Aorta (tissue), 5 donors: ENCODE data around the gene CAVIN3. TPM values are rescaled to one million over a fixed set of nuclear protein-coding genes. Genes with fewer than 3 reads are reported as not detected.

Experiments used
- ATAC-seq: fragments of 200-7000 bp; cut with Tn5 transposase; one replicate; pipeline ENCODE4 v1.9.1; 2022; ENCODE audit warnings: moderate library complexity; ENCODE audit not compliant: low FRiP score
- DNase-seq, 2 donors: peaks; one replicate each; pipeline ENCODE4 v3.0.0-alpha.2; 2020
- H3K27ac ChIP-seq, 2 donors: one replicate each; pipeline ENCODE4 v1.5.1; 2013; ENCODE audit warnings: low read length in 2 of 2, mild to moderate bottlenecking in 2 of 2, moderate library complexity in 2 of 2, control low read depth in 1 of 2, inconsistent platforms in 1 of 2, low read depth in 1 of 2
- H3K27me3 ChIP-seq, 2 donors: one replicate each; pipeline ENCODE4 v1.6.1; 2013; ENCODE audit warnings: control low read depth in 1 of 2, low read length in 1 of 2, mild to moderate bottlenecking in 1 of 2, moderate library complexity in 1 of 2; ENCODE audit not compliant: insufficient read depth in 2 of 2, control insufficient read depth in 1 of 2
- H3K36me3 ChIP-seq, 2 donors: one replicate each; pipeline ENCODE4 v1.6.1; 2013; ENCODE audit warnings: control low read depth in 1 of 2, low read length in 1 of 2, mild to moderate bottlenecking in 1 of 2; ENCODE audit not compliant: insufficient read depth in 2 of 2, control insufficient read depth in 1 of 2
- H3K4me1 ChIP-seq, 2 donors: one replicate each; pipeline ENCODE4 v1.6.1; 2013; ENCODE audit warnings: low read length in 2 of 2, control low read depth in 1 of 2, mild to moderate bottlenecking in 1 of 2, moderate library complexity in 1 of 2; ENCODE audit not compliant: insufficient read depth in 2 of 2, control insufficient read depth in 1 of 2
- H3K4me3 ChIP-seq, 2 donors: one replicate each; pipeline ENCODE4 v1.5.1; 2013; ENCODE audit warnings: low read length in 2 of 2, control low read depth in 1 of 2, mild to moderate bottlenecking in 1 of 2
- H3K9me3 ChIP-seq: one replicate; pipeline ENCODE4 v1.6.1; 2013; ENCODE audit warnings: mild to moderate bottlenecking, low read length; ENCODE audit not compliant: control insufficient read depth
- WGBS, 2 donors: extraction: QIAGEN DNeasy Blood & Tissue Kit; methylation state at CpG; one replicate each; pipeline ENCODE4 v1.1.7; 2013; 5-methylcytosine and 5-hydroxymethylcytosine counted together
- intact Hi-C, 2 donors: fragments of 100-400 bp; cut with DNase I; formaldehyde crosslinking; loops; one replicate each; pipeline versions ENCODE4 v1.14.2 to v1.15.0; 2022
- polyA plus RNA-seq, 2 donors: library from polyadenylated mRNA; stranded (reverse); fragments of 200-250 nt; gene quantifications; one replicate each; pipeline ENCODE4 v1.2.3, GENCODE V29; 2013
- total RNA-seq, 2 donors: library from RNA; stranded (reverse); fragmentation: NEBNext Ultra II Directional; extraction: Animal tissue kit (Norgen Biotek cat#: 25700); gene quantifications; one replicate each; pipeline ENCODE4 v1.2.1, GENCODE V29; 2021
- donor health status: healthy with polysubstance abuse.
- donor health status: Bipolar disorder and iron deficiency.
- donor health status: DM: no; HTN: no; CAD: no.
- donor health status: DM: no; HTN: no; CAD: no.
- donor health status: DM: yes; HTN: yes; CAD: no.

Gene CAVIN3
- total and polyA plus RNA-seq, 4 donors: 102 to 309 (median 172) TPM

- no peak for ATAC-seq
- Histone ChIP-seq H3K36me3 (no peaks in the 10 kb centered on the region), H3K4me3 (no peak overlapping the region), H3K27ac (peak overlapping the region in 1 of 2 donors; percentile 76), H3K27me3 (no peaks in the 10 kb centered on the region), H3K4me1 (peaks cover 5% of the 10 kb centered on the region in 2 donors), H3K9me3 (no peaks in the 10 kb centered on the region)
- intact Hi-C loops: no loop called here
- WGBS, 2 donors: 5 to 9% methylated on average over 2 of the region's 2 CpGs
- DNase-seq: no peak
Measured at GRCh38 chr11:6333095-6333494, 12.8 kb upstream of the CAVIN3 start.

GRCh38 chr11:6332066-6332465 lies 11.8 kb upstream of the CAVIN3 start:
- no peaks in the 10 kb centered on the region for H3K36me3 ChIP-seq
- 74 to 75% methylated on average over 5 of the region's 5 CpGs for WGBS, 2 donors
- H3K4me3 ChIP-seq: no peak overlapping the region
- no peak for DNase-seq
- intact Hi-C loops: no loop called here
- H3K27me3 ChIP-seq: no peaks in the 10 kb centered on the region
- H3K27ac ChIP-seq: no peak overlapping the region
- peaks cover 5% of the 10 kb centered on the region in 2 donors for H3K4me1 ChIP-seq
- ATAC-seq: no peak
- H3K9me3 ChIP-seq: no peaks in the 10 kb centered on the region

GRCh38 chr11:6328321-6328720 lies 8.0 kb upstream of the CAVIN3 start:
- no peak overlapping the region for H3K4me3 ChIP-seq
- H3K27me3 ChIP-seq: no peaks in the 10 kb centered on the region
- intact Hi-C loops: no loop called here
- H3K36me3 ChIP-seq: peaks cover 0 to 2% of the 10 kb centered on the region in 2 donors
- no peaks in the 10 kb centered on the region for H3K9me3 ChIP-seq
- ATAC-seq: no peak
- peaks cover 3 to 5% of the 10 kb centered on the region in 2 donors for H3K4me1 ChIP-seq
- no peak for DNase-seq
- peak overlapping the region in 1 of 2 donors; percentile 36 for H3K27ac ChIP-seq

DNA sequence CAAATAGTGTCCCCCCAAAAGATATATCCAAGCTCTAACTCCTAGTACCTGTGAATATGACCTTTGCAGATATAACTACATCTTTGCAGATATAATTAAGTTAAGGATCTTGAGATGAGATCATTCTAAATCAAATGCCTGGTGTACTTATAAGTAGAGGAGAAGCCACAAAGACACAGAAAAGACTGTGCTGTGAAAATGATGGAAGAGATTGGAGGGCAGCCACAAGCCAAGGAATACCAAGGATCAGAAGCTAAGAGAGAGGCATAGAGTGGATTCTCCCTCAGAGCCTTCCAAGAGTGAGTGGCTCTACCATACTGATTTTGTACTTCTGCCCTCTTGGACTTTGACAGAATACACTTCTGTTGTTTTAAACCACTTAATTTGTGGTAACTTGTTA lies 7.5 kb upstream of the CAVIN3 start:
- H3K27ac ChIP-seq: no peak overlapping the region
- H3K9me3 ChIP-seq: no peaks in the 10 kb centered on the region
- intact Hi-C loops: no loop called here
- no peak for ATAC-seq
- peaks cover 0 to 5% of the 10 kb centered on the region in 2 donors for H3K4me1 ChIP-seq
- peaks cover 0 to 2% of the 10 kb centered on the region in 2 donors for H3K36me3 ChIP-seq
- no peak overlapping the region for H3K4me3 ChIP-seq
- no peak for DNase-seq
- no peaks in the 10 kb centered on the region for H3K27me3 ChIP-seq

GRCh38 chr11:6326985-6327384 lies 6.7 kb upstream of the CAVIN3 start:
- Histone ChIP-seq H3K36me3 (peaks cover 0 to 2% of the 10 kb centered on the region in 2 donors), H3K4me3 (no peak overlapping the region), H3K27me3 (no peaks in the 10 kb centered on the region), H3K9me3 (no peaks in the 10 kb centered on the region), H3K27ac (no peak overlapping the region), H3K4me1 (peaks cover 5% of the 10 kb centered on the region in 2 donors)
- 84 to 97% methylated on average over 2 of the region's 2 CpGs for WGBS, 2 donors
- ATAC-seq: no peak
- intact Hi-C loops: no loop called here
- no peak for DNase-seq

GRCh38 chr11:6326303-6326702 lies 6.0 kb upstream of the CAVIN3 start:
- Histone ChIP-seq H3K4me3 (no peak overlapping the region), H3K36me3 (peaks cover 0 to 2% of the 10 kb centered on the region in 2 donors), H3K9me3 (no peaks in the 10 kb centered on the region), H3K27ac (peak overlapping the region in 1 of 2 donors; percentile 36), H3K27me3 (no peaks in the 10 kb centered on the region), H3K4me1 (peaks cover 5% of the 10 kb centered on the region in 2 donors)
- no peak for ATAC-seq
- DNase-seq: no peak
- intact Hi-C loops: no loop called here

GRCh38 chr11:6323291-6323905 lies 3.1 kb upstream of the CAVIN3 start:
- WGBS, 2 donors: 64 to 65% methylated on average over 1 of the region's 1 CpG
- peaks cover 0 to 5% of the 10 kb centered on the region in 2 donors for H3K4me1 ChIP-seq
- DNase-seq: no peak
- H3K27me3 ChIP-seq: no peaks in the 10 kb centered on the region
- H3K36me3 ChIP-seq: peaks cover 0 to 2% of the 10 kb centered on the region in 2 donors
- intact Hi-C loops: no loop called here
- H3K4me3 ChIP-seq: no peak overlapping the region
- ATAC-seq: no peak
- H3K27ac ChIP-seq: no peak overlapping the region
- no peaks in the 10 kb centered on the region for H3K9me3 ChIP-seq

DNA sequence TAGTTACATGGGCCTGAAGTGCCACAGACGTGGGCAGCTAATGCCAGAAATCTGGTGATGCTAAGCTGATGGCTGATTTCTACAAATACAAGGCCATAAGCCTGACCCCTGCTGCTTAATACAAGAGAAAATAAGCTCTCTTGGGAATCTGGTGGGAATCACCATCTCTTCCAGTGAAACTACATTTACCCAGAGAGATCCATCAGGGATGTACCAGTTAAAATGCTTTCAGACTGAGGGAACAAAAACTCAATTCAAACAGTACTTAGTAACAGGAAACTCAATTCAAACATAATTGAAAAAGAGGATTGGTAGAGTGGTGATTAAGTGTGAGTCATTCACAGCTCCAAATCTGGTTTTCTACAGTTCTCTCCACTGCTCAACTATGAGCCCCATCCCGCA lies 1.7 kb upstream of the CAVIN3 start:
- Histone ChIP-seq H3K9me3 (no peaks in the 10 kb centered on the region), H3K4me1 (peaks cover 0 to 5% of the 10 kb centered on the region in 2 donors), H3K27me3 (no peaks in the 10 kb centered on the region), H3K4me3 (no peak overlapping the region), H3K27ac (peak overlapping the region; percentile 63 to 94), H3K36me3 (peaks cover 0 to 2% of the 10 kb centered on the region in 2 donors)
- WGBS, 2 donors: 9 to 19% methylated on average over 2 of the region's 2 CpGs
- no peak for ATAC-seq
- intact Hi-C loops: no loop called here
- no peak for DNase-seq

DNA sequence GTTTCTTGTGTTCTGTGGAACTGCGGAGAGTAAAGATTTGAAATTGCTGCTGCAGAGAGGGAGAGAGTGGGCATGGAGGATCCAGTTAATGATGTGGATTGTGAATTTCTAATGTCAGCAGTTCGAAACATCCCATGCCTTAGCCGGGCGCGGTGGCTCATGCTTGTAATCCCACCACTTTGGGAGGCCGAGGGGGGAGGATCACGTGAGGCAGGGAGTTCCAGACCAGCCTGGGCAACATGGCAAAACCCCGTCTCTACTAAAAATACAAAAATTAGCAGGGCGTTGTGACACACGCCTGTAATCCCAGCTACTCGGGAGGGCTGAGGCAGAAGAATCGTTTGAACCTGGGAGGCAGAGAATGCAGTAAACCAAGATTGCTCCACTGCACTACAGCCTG lies 1.1 kb upstream of the CAVIN3 start:
- DNase-seq (peak in 1 of 2 donors; percentile 50), ATAC-seq (no peak)
- peaks cover 0 to 2% of the 10 kb centered on the region in 2 donors for H3K36me3 ChIP-seq
- peaks cover 0 to 5% of the 10 kb centered on the region in 2 donors for H3K4me1 ChIP-seq
- H3K9me3 ChIP-seq: no peaks in the 10 kb centered on the region
- no peak overlapping the region for H3K4me3 ChIP-seq
- intact Hi-C loops: no loop called here
- H3K27ac ChIP-seq: peak overlapping the region; percentile 87 to 94
- 36 to 58% methylated on average over 12 of the region's 12 CpGs for WGBS, 2 donors
- H3K27me3 ChIP-seq: no peaks in the 10 kb centered on the region
